ENCODE measurements around the gene HPCAL1. TPM values are rescaled to one million over a fixed set of nuclear protein-coding genes. Genes with fewer than 3 reads are reported as not detected.

HPCAL1 gene
- polyA plus RNA-seq, 3 donors: 82.1 to 99.5 (median 98.0) TPM

GRCh38 chr2:10323535-10323934 is 20.8 kb downstream of the HPCAL1 start:
- no peak overlapping the region for H3K4me2 ChIP-seq (replicated peaks; ENCODE audit: extremely low read depth, low read length, poor library complexity, severe bottlenecking)
- peak overlapping the region in 1 of 7 donors; percentile 51 for H3K27ac Mint-ChIP-seq
- H3K27ac ChIP-seq (ENCODE audit: low read depth in 1 of 2, low read length in 2 of 2): no peak overlapping the region
- H3K4me3 Mint-ChIP-seq: no peak overlapping the region
- peaks cover 98% of the 10 kb centered on the region for H3K79me2 ChIP-seq (ENCODE audit: insufficient read depth, low read length)
- no peak for DNase-seq
- WGBS (ENCODE audit: insufficient coverage): 100% methylated on average over 2 of the region's 5 CpGs
- H3K4me1 Mint-ChIP-seq: peaks cover 51% of the 10 kb centered on the region
- no peaks in the 10 kb centered on the region for H3K27me3 ChIP-seq (ENCODE audit: control insufficient read depth in 2 of 2, insufficient read depth in 2 of 2, low read length in 2 of 2)
- no peak for TF ChIP-seq CTCF (IDR thresholded peaks at IDR 0.05)
- H2AFZ ChIP-seq (ENCODE audit: insufficient read depth, low read depth, low read length, poor library complexity, severe bottlenecking): no peak overlapping the region
- H3K27me3 Mint-ChIP-seq (ENCODE audit: low read depth in 3 of 3): peaks cover 0 to 3% (median 0%) of the 10 kb centered on the region in 3 donors
- intact Hi-C loops (cut with micrococcal nuclease): no loop called here
- no peak overlapping the region for H3K4me3 ChIP-seq (replicated peaks in 1 of 3; ENCODE audit: low read depth in 2 of 3, low read length in 3 of 3)
- peaks cover 0 to 16% of the 10 kb centered on the region in 2 donors for H3K36me3 ChIP-seq (replicated peaks in 1 of 2; ENCODE audit: control insufficient read depth in 1 of 2, insufficient read depth in 2 of 2, low read length in 2 of 2)
- H3K4me1 ChIP-seq (ENCODE audit: control insufficient read depth in 1 of 2, insufficient read depth in 2 of 2, low read length in 2 of 2): peaks cover 11 to 29% of the 10 kb centered on the region in 2 donors
- peaks cover 99% of the 10 kb centered on the region for H4K20me1 ChIP-seq (ENCODE audit: insufficient read depth, low read length)
- H3K36me3 Mint-ChIP-seq: peaks cover 29 to 32% of the 10 kb centered on the region in 2 donors
- no peaks in the 10 kb centered on the region for H3K9me3 ChIP-seq (replicated peaks in 1 of 2; ENCODE audit: control insufficient read depth in 1 of 2, insufficient read depth in 1 of 2, low read length in 2 of 2)
- H3K9me3 Mint-ChIP-seq: peaks cover 0 to 3% (median 0%) of the 10 kb centered on the region in 7 donors
- H3K9ac ChIP-seq (ENCODE audit: insufficient read depth, low read length, poor library complexity, severe bottlenecking): no peak overlapping the region

- peaks cover 55% of the 10 kb centered on the region for H3K4me1 Mint-ChIP-seq
- DNase-seq: no peak
- peaks cover 0 to 2% (median 0%) of the 10 kb centered on the region in 3 donors for H3K27me3 Mint-ChIP-seq (ENCODE audit: low read depth in 3 of 3)
- Histone ChIP-seq H3K9ac (ENCODE audit: insufficient read depth, low read length, poor library complexity, severe bottlenecking) (no peak overlapping the region), H2AFZ (ENCODE audit: insufficient read depth, low read depth, low read length, poor library complexity, severe bottlenecking) (no peak overlapping the region), H3K36me3 (replicated peaks in 1 of 2; ENCODE audit: control insufficient read depth in 1 of 2, insufficient read depth in 2 of 2, low read length in 2 of 2) (peaks cover 0 to 16% of the 10 kb centered on the region in 2 donors), H3K4me2 (replicated peaks; ENCODE audit: extremely low read depth, low read length, poor library complexity, severe bottlenecking) (no peak overlapping the region), H3K27ac (ENCODE audit: low read depth in 1 of 2, low read length in 2 of 2) (no peak overlapping the region), H3K4me3 (replicated peaks in 1 of 3; ENCODE audit: low read depth in 2 of 3, low read length in 3 of 3) (no peak overlapping the region), H3K79me2 (ENCODE audit: insufficient read depth, low read length) (peaks cover 98% of the 10 kb centered on the region), H3K4me1 (ENCODE audit: control insufficient read depth in 1 of 2, insufficient read depth in 2 of 2, low read length in 2 of 2) (peaks cover 11 to 32% of the 10 kb centered on the region in 2 donors), H3K27me3 (ENCODE audit: control insufficient read depth in 2 of 2, insufficient read depth in 2 of 2, low read length in 2 of 2) (no peaks in the 10 kb centered on the region), H4K20me1 (ENCODE audit: insufficient read depth, low read length) (peaks cover 99% of the 10 kb centered on the region), H3K9me3 (replicated peaks in 1 of 2; ENCODE audit: control insufficient read depth in 1 of 2, insufficient read depth in 1 of 2, low read length in 2 of 2) (no peaks in the 10 kb centered on the region)
- peaks cover 0 to 3% (median 0%) of the 10 kb centered on the region in 7 donors for H3K9me3 Mint-ChIP-seq
- no peak for TF ChIP-seq CTCF (IDR thresholded peaks at IDR 0.05)
- 63% methylated on average over 3 of the region's 5 CpGs for WGBS (ENCODE audit: insufficient coverage)
- intact Hi-C loops (cut with micrococcal nuclease): no loop called here
- peak overlapping the region in 2 of 7 donors; percentile 26 to 51 for H3K27ac Mint-ChIP-seq
- peaks cover 28 to 31% of the 10 kb centered on the region in 2 donors for H3K36me3 Mint-ChIP-seq
- H3K4me3 Mint-ChIP-seq: no peak overlapping the region
Measured at GRCh38 chr2:10324095-10324832, 21.6 kb downstream of the HPCAL1 start.
